ENCODE results near the gene THAP10.

The THAP10 gene

DNA sequence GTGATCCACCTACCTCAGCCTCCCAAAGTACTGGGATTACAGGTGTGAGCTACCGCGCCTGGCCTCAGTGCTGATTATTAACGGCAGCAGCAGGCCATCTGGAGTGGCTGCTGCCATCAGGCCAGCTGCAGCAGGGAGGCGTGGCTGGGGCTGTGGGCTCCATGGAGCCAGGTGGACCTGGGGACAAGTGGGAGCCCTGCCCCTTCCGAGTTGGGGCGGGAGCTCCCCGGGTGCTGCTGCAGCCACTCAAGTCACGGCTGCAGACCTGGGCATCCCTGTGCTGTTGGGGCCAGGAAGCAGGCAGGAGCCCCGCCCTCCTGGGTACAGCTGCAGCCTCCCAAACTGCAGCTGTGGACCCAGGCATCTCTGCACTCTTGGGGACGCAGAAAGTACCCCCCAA is 24.3 kb upstream of the THAP10 start:
- H3K9ac ChIP-seq (ENCODE audit: low read length): no peak overlapping the region
- no peaks in the 10 kb centered on the region for H3K27me3 ChIP-seq (ENCODE audit: control insufficient read depth, insufficient read depth, low read length)
- H3K4me3 ChIP-seq (ENCODE audit: low read length): no peak overlapping the region
- no peaks in the 10 kb centered on the region for H3K4me1 ChIP-seq (ENCODE audit: control insufficient read depth, insufficient read depth, low read length)
- H3K9me3 ChIP-seq (ENCODE audit: control insufficient read depth, low read length): no peaks in the 10 kb centered on the region
- no peaks in the 10 kb centered on the region for H3K36me3 ChIP-seq (ENCODE audit: control insufficient read depth, insufficient read depth, low read length)

DNA sequence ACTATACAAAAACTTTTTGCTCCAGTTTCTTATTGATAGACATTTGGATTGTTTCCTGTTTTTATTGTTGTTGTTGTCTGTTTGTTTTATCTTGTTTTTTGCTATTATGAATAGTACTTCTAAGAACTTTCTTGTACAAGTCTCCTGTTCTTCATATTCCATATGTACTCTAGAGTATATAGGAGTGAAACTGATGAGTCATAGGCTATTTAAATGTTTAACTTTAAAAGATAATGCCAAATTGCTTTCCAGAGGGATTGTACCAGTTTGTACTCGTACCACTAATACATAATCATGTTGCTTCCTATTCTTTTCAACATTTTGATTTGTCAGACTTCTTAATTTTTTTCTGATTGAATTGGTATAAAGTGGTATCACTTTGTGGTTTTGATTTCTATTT is 20.0 kb upstream of the THAP10 start:
- H3K36me3 ChIP-seq (ENCODE audit: control insufficient read depth, insufficient read depth, low read length): no peaks in the 10 kb centered on the region
- no peaks in the 10 kb centered on the region for H3K4me1 ChIP-seq (ENCODE audit: control insufficient read depth, insufficient read depth, low read length)
- H3K9me3 ChIP-seq (ENCODE audit: control insufficient read depth, low read length): peaks cover 6% of the 10 kb centered on the region
- H3K27me3 ChIP-seq (ENCODE audit: control insufficient read depth, insufficient read depth, low read length): no peaks in the 10 kb centered on the region
- no peak overlapping the region for H3K9ac ChIP-seq (ENCODE audit: low read length)
- no peak overlapping the region for H3K4me3 ChIP-seq (ENCODE audit: low read length)

DNA sequence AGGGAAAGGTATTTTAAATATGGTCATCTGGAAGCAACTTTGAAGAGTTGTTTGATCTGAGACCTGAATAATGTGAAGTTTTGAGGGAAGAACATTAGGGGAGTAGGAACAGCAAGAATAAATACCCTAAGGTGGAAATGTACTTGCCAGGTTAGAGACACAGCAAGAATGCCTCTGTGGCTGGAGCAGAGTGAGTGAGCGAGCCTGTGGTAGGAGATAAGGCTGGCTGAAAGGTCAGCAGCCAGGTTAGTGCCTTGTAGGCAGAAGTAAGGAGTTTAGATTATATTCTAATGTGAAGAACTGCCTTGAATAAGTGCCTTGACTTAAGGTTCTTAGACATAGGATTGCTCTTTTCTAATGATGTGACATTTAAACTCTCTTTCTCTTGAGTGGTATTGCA is 18.7 kb upstream of the THAP10 start:
- H3K4me3 ChIP-seq (ENCODE audit: low read length): no peak overlapping the region
- H3K27me3 ChIP-seq (ENCODE audit: control insufficient read depth, insufficient read depth, low read length): no peaks in the 10 kb centered on the region
- no peaks in the 10 kb centered on the region for H3K4me1 ChIP-seq (ENCODE audit: control insufficient read depth, insufficient read depth, low read length)
- peaks cover 6% of the 10 kb centered on the region for H3K9me3 ChIP-seq (ENCODE audit: control insufficient read depth, low read length)
- no peaks in the 10 kb centered on the region for H3K36me3 ChIP-seq (ENCODE audit: control insufficient read depth, insufficient read depth, low read length)
- H3K9ac ChIP-seq (ENCODE audit: low read length): no peak overlapping the region

DNA sequence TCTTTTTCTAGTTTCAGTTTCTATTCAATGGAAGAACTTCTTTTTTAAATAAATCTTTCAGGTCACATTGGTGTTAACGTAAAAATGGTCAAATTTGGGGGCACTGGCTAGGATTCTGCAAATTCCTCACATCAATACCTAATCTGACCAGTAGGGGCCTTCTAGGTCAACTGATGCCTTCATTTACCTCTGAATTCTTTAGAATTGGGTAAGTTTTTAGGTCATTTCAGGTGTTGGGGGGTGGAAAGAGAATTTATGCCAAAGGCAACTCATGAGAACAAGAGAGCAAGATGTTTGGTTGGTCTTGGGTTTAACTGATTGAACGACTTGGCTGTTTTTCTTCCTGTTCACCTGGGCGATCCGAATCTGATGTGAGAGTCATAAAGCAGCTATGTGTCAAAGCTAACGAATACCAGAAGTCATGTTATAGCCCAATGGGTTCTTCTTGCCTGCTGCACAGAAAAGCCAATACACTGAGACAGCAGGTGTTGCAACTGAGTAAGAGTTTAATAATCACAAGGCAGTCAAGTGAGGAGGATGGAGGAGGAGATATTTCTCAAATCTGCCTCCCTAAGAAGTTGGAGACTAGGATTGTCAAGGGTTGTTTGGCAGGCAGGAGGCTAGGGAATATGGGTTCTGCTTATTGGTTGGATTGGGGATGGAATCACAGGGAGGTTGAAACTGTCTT is 15.7 kb upstream of the THAP10 start:
- H3K4me3 ChIP-seq (ENCODE audit: low read length): no peak overlapping the region
- no peak overlapping the region for H3K9ac ChIP-seq (ENCODE audit: low read length)
- H3K9me3 ChIP-seq (ENCODE audit: control insufficient read depth, low read length): peaks cover 6% of the 10 kb centered on the region
- H3K4me1 ChIP-seq (ENCODE audit: control insufficient read depth, insufficient read depth, low read length): no peaks in the 10 kb centered on the region
- H3K36me3 ChIP-seq (ENCODE audit: control insufficient read depth, insufficient read depth, low read length): no peaks in the 10 kb centered on the region
- H3K27me3 ChIP-seq (ENCODE audit: control insufficient read depth, insufficient read depth, low read length): no peaks in the 10 kb centered on the region

DNA sequence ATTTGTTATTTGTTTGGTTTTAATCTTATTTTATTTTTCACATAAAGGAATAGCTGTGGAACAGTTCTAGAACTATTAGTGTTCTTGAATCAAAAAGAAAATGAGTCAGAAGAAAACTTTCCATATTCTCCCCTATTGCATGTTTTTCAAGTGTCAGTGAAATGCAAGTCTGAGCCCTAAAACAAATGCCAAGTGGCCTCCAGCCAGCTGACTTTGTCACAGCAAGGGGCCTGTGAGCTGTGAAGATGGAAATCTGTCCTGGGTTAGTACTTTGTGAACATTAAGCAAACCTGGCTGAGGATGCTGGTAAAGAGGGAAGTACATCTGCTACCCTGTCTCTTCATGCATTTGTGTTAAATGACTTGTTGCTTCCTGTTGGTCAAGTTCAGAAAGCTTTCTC is 14.6 kb upstream of the THAP10 start:
- H3K4me3 ChIP-seq (ENCODE audit: low read length): no peak overlapping the region
- no peaks in the 10 kb centered on the region for H3K27me3 ChIP-seq (ENCODE audit: control insufficient read depth, insufficient read depth, low read length)
- no peaks in the 10 kb centered on the region for H3K4me1 ChIP-seq (ENCODE audit: control insufficient read depth, insufficient read depth, low read length)
- H3K9ac ChIP-seq (ENCODE audit: low read length): no peak overlapping the region
- H3K9me3 ChIP-seq (ENCODE audit: control insufficient read depth, low read length): peaks cover 6% of the 10 kb centered on the region
- no peaks in the 10 kb centered on the region for H3K36me3 ChIP-seq (ENCODE audit: control insufficient read depth, insufficient read depth, low read length)

DNA sequence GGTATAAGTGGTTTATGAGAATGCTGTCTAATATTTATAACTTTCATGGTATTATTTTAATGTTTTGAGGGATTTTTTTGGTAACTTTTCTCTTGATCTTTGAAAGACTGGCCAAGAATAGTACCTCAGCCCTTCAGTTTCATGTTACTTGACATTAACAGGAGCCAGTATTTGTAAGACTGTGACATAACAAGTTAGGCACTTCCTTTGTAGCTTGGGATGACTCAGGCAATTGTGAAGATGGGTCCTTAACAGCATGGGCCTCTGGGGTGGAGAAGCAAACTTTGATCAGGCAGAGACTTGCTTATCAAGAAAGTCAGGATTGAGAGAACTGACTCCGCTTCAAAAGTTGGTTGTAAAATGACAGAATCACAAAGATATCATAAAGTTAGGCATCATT is 9.9 kb upstream of the THAP10 start:
- no peaks in the 10 kb centered on the region for H3K27me3 ChIP-seq (ENCODE audit: control insufficient read depth, insufficient read depth, low read length)
- no peaks in the 10 kb centered on the region for H3K9me3 ChIP-seq (ENCODE audit: control insufficient read depth, low read length)
- no peak overlapping the region for H3K4me3 ChIP-seq (ENCODE audit: low read length)
- no peaks in the 10 kb centered on the region for H3K4me1 ChIP-seq (ENCODE audit: control insufficient read depth, insufficient read depth, low read length)
- no peaks in the 10 kb centered on the region for H3K36me3 ChIP-seq (ENCODE audit: control insufficient read depth, insufficient read depth, low read length)
- no peak overlapping the region for H3K9ac ChIP-seq (ENCODE audit: low read length)

DNA sequence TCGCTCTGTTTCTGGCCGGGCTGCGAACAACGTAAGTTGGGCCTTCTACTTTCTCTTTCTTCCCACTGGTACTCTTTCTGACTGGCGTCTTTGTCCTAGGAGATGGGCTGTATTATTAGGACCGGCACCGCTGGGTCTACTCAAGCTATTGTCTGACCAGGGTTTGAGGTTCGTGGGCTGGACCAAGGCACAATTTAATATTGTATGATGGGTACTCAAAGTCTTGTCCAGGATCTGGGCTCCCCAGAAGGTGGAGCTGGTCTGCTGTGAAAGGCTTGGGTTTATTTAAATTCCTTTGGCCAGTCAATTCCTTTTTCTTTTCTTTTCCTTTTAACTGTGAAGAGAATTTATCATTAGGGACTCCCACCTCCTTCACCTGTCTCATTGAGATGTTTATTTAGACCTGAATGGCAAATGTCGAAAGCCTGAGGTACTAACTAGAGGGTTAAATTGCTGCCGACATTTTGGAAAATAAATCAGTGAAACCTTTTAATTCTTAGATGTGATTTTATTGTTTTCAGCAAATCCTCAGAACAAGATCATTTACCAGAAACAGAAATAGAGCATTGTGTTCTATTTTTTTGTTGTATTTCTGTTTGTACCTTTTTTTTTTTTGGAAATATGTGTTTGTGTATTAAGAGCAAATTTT is 803 bp upstream of the THAP10 start:
- no peaks in the 10 kb centered on the region for H3K9me3 ChIP-seq (ENCODE audit: control insufficient read depth, low read length)
- H3K36me3 ChIP-seq (ENCODE audit: control insufficient read depth, insufficient read depth, low read length): no peaks in the 10 kb centered on the region
- H3K4me3 ChIP-seq (ENCODE audit: low read length): peak overlapping the region; percentile 99
- H3K27me3 ChIP-seq (ENCODE audit: control insufficient read depth, insufficient read depth, low read length): no peaks in the 10 kb centered on the region
- peak overlapping the region; percentile 72 for H3K9ac ChIP-seq (ENCODE audit: low read length)
- peaks cover 3% of the 10 kb centered on the region for H3K4me1 ChIP-seq (ENCODE audit: control insufficient read depth, insufficient read depth, low read length)

DNA sequence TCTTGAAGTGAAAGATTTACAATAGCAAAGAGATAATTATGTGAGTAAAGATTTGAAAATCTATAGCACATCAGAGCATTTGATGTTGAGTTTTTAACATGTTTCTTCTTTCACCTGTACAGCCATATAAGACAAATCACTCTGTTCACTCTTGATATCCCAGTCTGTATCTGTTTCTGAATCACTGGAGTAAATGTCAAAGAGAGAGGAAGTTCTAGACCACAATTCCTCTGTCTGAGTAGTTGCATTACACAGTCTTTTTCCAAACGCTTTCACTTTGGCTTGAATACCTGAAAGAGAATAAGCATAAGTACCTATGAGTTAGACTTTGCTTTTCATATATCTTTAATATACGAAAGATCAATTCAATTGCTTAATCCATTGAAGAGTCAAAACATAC is 9.9 kb downstream of the THAP10 start:
- no peak overlapping the region for H3K4me3 ChIP-seq (ENCODE audit: low read length)
- H3K9me3 ChIP-seq (ENCODE audit: control insufficient read depth, low read length): no peaks in the 10 kb centered on the region
- H3K36me3 ChIP-seq (ENCODE audit: control insufficient read depth, insufficient read depth, low read length): no peaks in the 10 kb centered on the region
- H3K4me1 ChIP-seq (ENCODE audit: control insufficient read depth, insufficient read depth, low read length): no peaks in the 10 kb centered on the region
- no peaks in the 10 kb centered on the region for H3K27me3 ChIP-seq (ENCODE audit: control insufficient read depth, insufficient read depth, low read length)
- no peak overlapping the region for H3K9ac ChIP-seq (ENCODE audit: low read length)

DNA sequence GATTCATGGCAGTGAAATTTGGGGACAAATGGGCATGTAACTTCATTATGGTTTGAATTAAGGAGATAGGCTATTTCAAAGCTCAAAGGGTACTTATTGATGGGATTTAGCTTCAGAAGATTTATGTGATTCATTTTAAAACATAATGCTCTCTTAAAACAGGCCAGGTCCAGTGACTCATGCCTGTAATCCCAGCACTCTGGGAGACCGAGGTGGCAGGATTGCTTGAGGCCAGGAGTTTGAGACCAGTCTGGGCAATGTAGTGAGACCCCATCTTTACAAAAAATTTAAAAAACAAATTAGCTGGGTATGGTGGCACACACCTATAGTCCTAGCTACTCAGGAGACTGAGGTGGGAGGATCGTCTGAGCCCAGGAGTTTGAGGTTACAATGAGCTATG is 11.5 kb downstream of the THAP10 start:
- Histone ChIP-seq H3K27me3 (ENCODE audit: control insufficient read depth, insufficient read depth, low read length) (no peaks in the 10 kb centered on the region), H3K9ac (ENCODE audit: low read length) (no peak overlapping the region), H3K9me3 (ENCODE audit: control insufficient read depth, low read length) (no peaks in the 10 kb centered on the region), H3K36me3 (ENCODE audit: control insufficient read depth, insufficient read depth, low read length) (no peaks in the 10 kb centered on the region), H3K4me1 (ENCODE audit: control insufficient read depth, insufficient read depth, low read length) (no peaks in the 10 kb centered on the region), H3K4me3 (ENCODE audit: low read length) (no peak overlapping the region)

DNA sequence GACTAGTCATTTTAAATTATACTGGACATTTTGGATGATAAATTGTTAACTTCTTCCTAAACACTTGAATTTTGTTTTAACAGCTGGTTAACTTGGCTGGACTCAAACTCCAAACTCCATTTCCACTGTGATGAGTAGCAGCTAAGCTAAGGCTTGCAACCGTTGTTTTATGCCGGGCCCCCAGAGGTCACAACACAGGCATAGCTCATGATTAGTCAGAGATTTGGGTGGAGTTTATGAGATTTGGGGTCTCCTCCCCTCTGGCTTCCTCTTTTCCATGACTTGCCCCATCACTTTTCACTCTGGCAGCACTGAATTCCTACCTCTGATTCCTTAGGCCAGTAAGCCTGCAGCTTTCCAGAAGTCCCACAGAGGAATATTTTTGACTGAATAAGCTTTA is 12.8 kb downstream of the THAP10 start:
- Histone ChIP-seq H3K4me3 (ENCODE audit: low read length) (no peak overlapping the region), H3K27me3 (ENCODE audit: control insufficient read depth, insufficient read depth, low read length) (no peaks in the 10 kb centered on the region), H3K9me3 (ENCODE audit: control insufficient read depth, low read length) (no peaks in the 10 kb centered on the region), H3K4me1 (ENCODE audit: control insufficient read depth, insufficient read depth, low read length) (no peaks in the 10 kb centered on the region), H3K9ac (ENCODE audit: low read length) (no peak overlapping the region), H3K36me3 (ENCODE audit: control insufficient read depth, insufficient read depth, low read length) (no peaks in the 10 kb centered on the region)

DNA sequence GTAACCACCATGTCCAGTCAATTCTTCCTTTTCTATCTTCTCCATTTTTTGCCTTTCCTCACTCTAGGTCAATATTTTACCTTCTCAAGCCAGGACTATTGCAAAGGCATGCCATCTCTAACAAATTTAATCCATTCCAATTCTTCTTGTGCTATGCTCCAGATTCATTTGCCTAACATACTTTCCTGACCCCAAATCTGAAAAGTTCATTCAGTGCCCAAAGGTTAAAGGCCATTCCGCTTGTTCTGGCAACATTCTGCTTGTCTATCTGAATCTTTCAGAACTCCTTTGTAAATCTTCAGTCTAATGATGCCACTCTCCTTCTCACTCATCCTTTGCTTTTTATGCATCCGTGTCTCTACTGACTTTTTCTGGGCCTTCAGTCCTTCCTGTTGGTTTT is 15.6 kb downstream of the THAP10 start:
- Histone ChIP-seq H3K4me1 (ENCODE audit: control insufficient read depth, insufficient read depth, low read length) (no peaks in the 10 kb centered on the region), H3K36me3 (ENCODE audit: control insufficient read depth, insufficient read depth, low read length) (no peaks in the 10 kb centered on the region), H3K9me3 (ENCODE audit: control insufficient read depth, low read length) (no peaks in the 10 kb centered on the region), H3K9ac (ENCODE audit: low read length) (no peak overlapping the region), H3K4me3 (ENCODE audit: low read length) (no peak overlapping the region), H3K27me3 (ENCODE audit: control insufficient read depth, insufficient read depth, low read length) (no peaks in the 10 kb centered on the region)

DNA sequence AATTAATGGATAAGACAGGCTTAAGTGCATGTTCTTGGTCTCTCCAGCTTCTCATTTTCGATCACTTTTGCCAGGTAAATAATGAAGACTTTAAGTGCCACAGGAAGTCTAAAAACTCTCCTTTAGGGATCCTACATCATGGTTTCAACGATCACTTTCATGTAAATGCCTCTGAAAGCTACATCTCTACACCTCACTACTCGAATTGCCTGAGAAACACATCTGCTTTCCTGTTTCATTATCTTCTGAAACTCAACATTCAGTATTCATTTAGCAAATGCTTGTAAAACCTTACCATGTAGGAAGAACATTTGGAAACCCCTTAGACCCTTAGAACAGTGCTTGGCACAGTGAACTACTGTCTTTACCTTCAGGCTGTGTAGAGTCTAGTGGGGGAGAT is 16.2 kb downstream of the THAP10 start:
- H3K36me3 ChIP-seq (ENCODE audit: control insufficient read depth, insufficient read depth, low read length): no peaks in the 10 kb centered on the region
- no peaks in the 10 kb centered on the region for H3K27me3 ChIP-seq (ENCODE audit: control insufficient read depth, insufficient read depth, low read length)
- H3K9me3 ChIP-seq (ENCODE audit: control insufficient read depth, low read length): no peaks in the 10 kb centered on the region
- H3K4me1 ChIP-seq (ENCODE audit: control insufficient read depth, insufficient read depth, low read length): no peaks in the 10 kb centered on the region
- no peak overlapping the region for H3K9ac ChIP-seq (ENCODE audit: low read length)
- H3K4me3 ChIP-seq (ENCODE audit: low read length): no peak overlapping the region
